Keratinocyte (primary cell): ENCODE measurements around the gene MSANTD1. TPM values are rescaled to one million over a fixed set of nuclear protein-coding genes. Genes with fewer than 3 reads are reported as not detected.
"Not testable (repeated sequence)": the region's sequence is repeated elsewhere in the genome, so short reads cannot be mapped to it uniquely, and the experiment has no call there.

Experiments used
- DNase-seq: peaks from one replicate; pipeline ENCODE4 v3.0.0-alpha.2; 2011; ENCODE audit warnings: low read depth, missing footprints, low spot score
- FAIRE-seq: peaks from 2 replicates; lab custom pipeline; 2011; peaks lifted over from hg19 to GRCh38; lab: Jason Lieb, UNC
- H2AFZ ChIP-seq: 2 replicates; pipeline ENCODE4 v1.6.0; 2012; ENCODE audit warnings: low read length, control low read depth, inconsistent platforms; ENCODE audit not compliant: control insufficient read depth
- H3K27ac ChIP-seq: 2 replicates; pipeline ENCODE4 v1.5.1; 2011; ENCODE audit warnings: low read length; ENCODE audit not compliant: control insufficient read depth, insufficient read depth
- H3K27me3 ChIP-seq: 3 replicates; pipeline ENCODE4 v1.6.0; 2011; ENCODE audit warnings: low read length; ENCODE audit not compliant: control insufficient read depth, insufficient read depth; ENCODE audit errors: extremely low read depth
- H3K36me3 ChIP-seq, 2 experiments: 2 replicates in 1 of 2; 3 replicates in 1 of 2; pipeline ENCODE4 v1.5.1; 2011; ENCODE audit warnings: low read length in 2 of 2, mild to moderate bottlenecking in 1 of 2; ENCODE audit not compliant: control insufficient read depth in 2 of 2, insufficient read depth in 2 of 2; ENCODE audit errors: extremely low read depth in 1 of 2
- H3K4me1 ChIP-seq: 3 replicates; pipeline ENCODE4 v1.5.1; 2011; ENCODE audit warnings: low read length; ENCODE audit not compliant: control insufficient read depth, insufficient read depth; ENCODE audit errors: extremely low read depth
- H3K4me2 ChIP-seq: 3 replicates; pipeline ENCODE4 v1.6.0; 2011; ENCODE audit warnings: low read depth, low read length; ENCODE audit not compliant: control insufficient read depth, insufficient read depth; ENCODE audit errors: extremely low read depth
- H3K4me3 ChIP-seq, 3 experiments: fragments of 200-600 bp in 1 of 3; sonication (generic) in 1 of 3; 2 replicates in 2 of 3; 3 replicates in 1 of 3; pipeline ENCODE4 v1.5.1; 2011 to 2016; ENCODE audit warnings: low read length in 3 of 3, mild to moderate bottlenecking in 3 of 3, control low read depth in 2 of 3, inconsistent platforms in 1 of 3, low read depth in 1 of 3, mixed read lengths in 1 of 3, mixed run types in 1 of 3, moderate library complexity in 1 of 3; ENCODE audit not compliant: control insufficient read depth in 2 of 3, insufficient read depth in 2 of 3; ENCODE audit errors: extremely low read depth in 1 of 3
- H3K79me2 ChIP-seq: 2 replicates; pipeline ENCODE4 v1.6.0; 2012; ENCODE audit warnings: low read length; ENCODE audit not compliant: control insufficient read depth, insufficient read depth
- H3K9ac ChIP-seq: 3 replicates; pipeline ENCODE4 v1.6.0; 2011; ENCODE audit warnings: low read length; ENCODE audit not compliant: control insufficient read depth, insufficient read depth; ENCODE audit errors: extremely low read depth
- H3K9me1 ChIP-seq: 3 replicates; pipeline ENCODE4 v1.6.0; 2011; ENCODE audit warnings: low read length; ENCODE audit not compliant: control insufficient read depth, insufficient read depth; ENCODE audit errors: extremely low read depth
- H3K9me3 ChIP-seq: 2 replicates; pipeline ENCODE4 v1.5.1; 2012; ENCODE audit warnings: low read depth, low read length; ENCODE audit not compliant: control insufficient read depth
- H4K20me1 ChIP-seq: 3 replicates; pipeline ENCODE4 v1.6.0; 2011; ENCODE audit warnings: low read length; ENCODE audit not compliant: control insufficient read depth, insufficient read depth; ENCODE audit errors: extremely low read depth
- CTCF ChIP-seq, 3 experiments: IDR thresholded peaks in 1 of 3; conservative IDR thresholded peaks in 1 of 3; optimal IDR thresholded peaks in 1 of 3; 2 replicates in 2 of 3; 3 replicates in 1 of 3; pipeline versions ENCODE3 to v1.5.1; 2011; ENCODE audit warnings: low read length in 3 of 3, mild to moderate bottlenecking in 3 of 3, moderate library complexity in 2 of 3, control low read depth in 1 of 3, inconsistent platforms in 1 of 3; ENCODE audit not compliant: insufficient read depth in 2 of 3; ENCODE audit errors: extremely low read depth in 1 of 3
- EZH2 ChIP-seq: IDR thresholded peaks from one replicate; pipeline ENCODE4 v1.6.1; 2012; ENCODE audit warnings: inconsistent platforms, mild to moderate bottlenecking, low read length, moderate library complexity
- dilution Hi-C: fragments of 300-500 bp; cut with MboI; formaldehyde crosslinking; loops from one replicate; pipeline ENCODE4 v1.7.0; 2020; ENCODE audit warnings: low sequenced_read_pairs; ENCODE audit not compliant: extremely low pct_ligation_motif_present
- polyA plus RNA-seq, 5 experiments: library from polyadenylated mRNA; depleted of rRNA in 3 of 5; stranded (reverse) in 3 of 5; stranded (forward) in 1 of 5; unstranded in 1 of 5; fragments of >200 nt; gene quantifications; 1 replicate in 1 of 5; 2 replicates in 3 of 5; 3 replicates in 1 of 5; pipeline versions ENCODE4 v1.2.1 to v1.2.3, GENCODE V29; 2011 to 2012; ENCODE audit warnings: missing spikeins in 2 of 5, low read depth in 1 of 5, low replicate concordance in 1 of 5

The MSANTD1 gene
- polyA plus RNA-seq, 1 donor (not counting 4 experiments of a cell fraction or from before 2014, with no cell fraction given) = not detected

- H3K4me2 ChIP-seq = no peak overlapping the region
- H3K4me1 ChIP-seq = no peaks in the 10 kb centered on the region
- no peaks in the 10 kb centered on the region for H4K20me1 ChIP-seq
- H3K36me3 ChIP-seq = no peaks in the 10 kb centered on the region
- no peak for DNase-seq
- dilution Hi-C loops = no loop called here
- H3K4me3 ChIP-seq = no peak overlapping the region
- H3K9ac ChIP-seq = no peak overlapping the region
- no peaks in the 10 kb centered on the region for H3K9me3 ChIP-seq
- H3K9me1 ChIP-seq = no peaks in the 10 kb centered on the region
- no peak overlapping the region for H2AFZ ChIP-seq
- H3K27me3 ChIP-seq = peaks cover 17% of the 10 kb centered on the region
- TF ChIP-seq EZH2 (no peak), CTCF (optimal IDR thresholded peaks at IDR 0.05 in 1 of 3, IDR thresholded peaks at IDR 0.05 in 1 of 3, conservative IDR thresholded peaks at IDR 0.05 in 1 of 3; ENCODE audit: extremely low read depth in 1 of 3, insufficient read depth in 2 of 3, low read length in 3 of 3) (no peak)
- H3K27ac ChIP-seq = no peak overlapping the region
- FAIRE-seq = no peak
- H3K79me2 ChIP-seq = no peaks in the 10 kb centered on the region
Observed at GRCh38 chr4:3299976-3300671, 51.2 kb downstream of the MSANTD1 start.

- H3K9me3 ChIP-seq, H4K20me1 ChIP-seq, H3K9me1 ChIP-seq, H3K4me1 ChIP-seq, H2AFZ ChIP-seq, H3K36me3 ChIP-seq, FAIRE-seq, dilution Hi-C loops, H3K27ac ChIP-seq, H3K9ac ChIP-seq, H3K79me2 ChIP-seq, DNase-seq, H3K4me2 ChIP-seq, H3K4me3 ChIP-seq: not testable (repeated sequence)
- H3K27me3 ChIP-seq = peaks cover 21% of the 10 kb centered on the region
Observed at GRCh38 chr4:3300882-3301281, 51.9 kb downstream of the MSANTD1 start.
